Right cardiac atrium (tissue), 5 donors: ENCODE results near the gene PANK1. TPM values are rescaled to one million over a fixed set of nuclear protein-coding genes. Genes with fewer than 3 reads are reported as not detected.

Experiments
- ATAC-seq, 2 donors: fragments of 200-7000 bp; cut with Tn5 transposase; one replicate each; pipeline versions ENCODE4 v1.8.0 to v1.9.1; 2020; ENCODE audit warnings: moderate library complexity in 2 of 2, mild to moderate bottlenecking in 1 of 2
- DNase-seq, 3 donors: peaks; one replicate each; pipeline ENCODE4 v3.0.0-alpha.2; 2020
- H3K27ac ChIP-seq: one replicate; pipeline ENCODE4 v1.5.1; 2013; ENCODE audit warnings: mild to moderate bottlenecking, low read length, control low read depth, moderate library complexity
- H3K27me3 ChIP-seq: one replicate; pipeline ENCODE4 v1.6.1; 2013; ENCODE audit not compliant: control insufficient read depth, insufficient read depth
- H3K4me1 ChIP-seq: one replicate; pipeline ENCODE4 v1.6.1; 2013; ENCODE audit warnings: low read length; ENCODE audit not compliant: control insufficient read depth, insufficient read depth
- H3K4me3 ChIP-seq: one replicate; pipeline ENCODE4 v1.5.1; 2013; ENCODE audit warnings: low read length, control low read depth
- H3K9me3 ChIP-seq: one replicate; pipeline ENCODE4 v1.6.1; 2013; ENCODE audit warnings: low read length; ENCODE audit not compliant: control insufficient read depth
- WGBS: extraction: QIAGEN DNeasy Blood & Tissue Kit; methylation state at CpG from one replicate; pipeline ENCODE4 v1.1.7; 2013; 5-methylcytosine and 5-hydroxymethylcytosine counted together
- intact Hi-C, 4 donors: fragments of 100-400 bp; cut with DNase I; formaldehyde crosslinking; loops; one replicate each; pipeline versions ENCODE4 v1.11.0 to v1.14.0; 2022 to 2023
- microRNA-seq, 2 donors: library from miRNA; unstranded; fragments of <30 nt; microRNA quantifications; one replicate each; pipeline ENCODE4 v1.2.0, GENCODE V29; 2020 to 2021
- polyA plus RNA-seq: library from polyadenylated mRNA; stranded (reverse); fragments of 200-250 nt; gene quantifications from one replicate; pipeline ENCODE4 v1.2.3, GENCODE V29; 2013
- total RNA-seq, 4 donors: library from RNA; stranded (reverse); fragmentation: NEBNext Ultra II Directional; extraction: Animal tissue kit (Norgen Biotek cat#: 25700); gene quantifications; one replicate each; pipeline ENCODE4 v1.2.1, GENCODE V29; 2021
- donor health status: healthy with polysubstance abuse.
- donor health status: DM: no; HTN: yes; CAD: no.
- donor health status: DM: no; HTN: no; CAD: no.
- donor health status: DM: no; HTN: yes; CAD: no; lungs with severe emphysema.
- donor health status: DM: yes; HTN: yes; CAD: no.

The PANK1 gene
- total and polyA plus RNA-seq, 5 donors: 5.0 to 14.0 (median 12.7) TPM

- 26% methylated on average over 8 of the region's 8 CpGs for WGBS
- Histone ChIP-seq H3K27ac (no peak overlapping the region), H3K4me1 (no peaks in the 10 kb centered on the region), H3K4me3 (peak overlapping the region; percentile 72), H3K9me3 (no peaks in the 10 kb centered on the region), H3K27me3 (no peaks in the 10 kb centered on the region)
- no peak for ATAC-seq
- intact Hi-C loops: loop anchor here in 3 of 4 donors (5.0 to 10.0 kb wide), 3 partner anchors 50 to 62 kb away; no protein-coding TSS in a partner anchor
- no peak for DNase-seq
These were observed 110.2 kb downstream of the PANK1 start for GRCh38 chr10:89534826-89535166.

Small RNA genes lying within 50 kb of the gene (microRNA-seq; reads per million reads assigned to microRNA genes)
- gene MIR107: 1,681 to 1,903 reads per million in 2 donors

Other genes starting within 250 kb of the PANK1 start
- 10 to 100 TPM; 12.2 to 16.7 (median 16.3) TPM for gene IFIT5, start 230.7 kb downstream of the PANK1 start, total RNA-seq
- 9.2 TPM for gene IFIT5, start 230.7 kb downstream of the PANK1 start, polyA plus RNA-seq
- gene SLC16A12, start 109.6 kb downstream of the PANK1 start, total RNA-seq: 1 to 10 TPM; 3.3 to 7.2 (median 5.0) TPM
- gene SLC16A12, start 109.6 kb downstream of the PANK1 start, polyA plus RNA-seq: 2.7 TPM
- gene KIF20B, start 56.3 kb upstream of the PANK1 start, total RNA-seq: 1 to 10 TPM; 2.8 to 4.5 (median 3.6) TPM
- gene KIF20B, start 56.3 kb upstream of the PANK1 start, polyA plus RNA-seq: 0.81 TPM